ENCODE results near the gene AQP12B. TPM values are rescaled to one million over a fixed set of nuclear protein-coding genes. Genes with fewer than 3 reads are reported as not detected.

The AQP12B gene
- total RNA-seq, 4 donors from 2014 or later: not detected

GRCh38 chr2:240720686-240721595 is 38.3 kb upstream of the AQP12B start:
- Histone ChIP-seq H3K27ac (no peak overlapping the region), H3K36me3 (no peaks in the 10 kb centered on the region), H3K4me3 (no peak overlapping the region), H3K9me3 (no peaks in the 10 kb centered on the region), H3K4me1 (no peaks in the 10 kb centered on the region), H3K27me3 (peaks cover 19% of the 10 kb centered on the region)
- WGBS: 77% methylated on average over 3 of the region's 25 CpGs
- TF ChIP-seq POLR2AphosphoS5 (IDR thresholded peaks at IDR 0.05) (no peak), EP300 (IDR thresholded peaks at IDR 0.05) (no peak), POLR2A (IDR thresholded peaks at IDR 0.05) (no peak), CTCF (IDR thresholded peaks at IDR 0.05) (no peak)
- DNase-seq (ENCODE audit: low spot score in 2 of 2): no peak

GRCh38 chr2:240719676-240720545 is 37.2 kb upstream of the AQP12B start:
- 82% methylated on average over 19 of the region's 25 CpGs for WGBS
- Histone ChIP-seq H3K4me3 (no peak overlapping the region), H3K36me3 (no peaks in the 10 kb centered on the region), H3K9me3 (no peaks in the 10 kb centered on the region), H3K4me1 (no peaks in the 10 kb centered on the region), H3K27ac (no peak overlapping the region), H3K27me3 (peaks cover 22% of the 10 kb centered on the region)
- DNase-seq (ENCODE audit: low spot score in 2 of 2): no peak
- TF ChIP-seq POLR2A (IDR thresholded peaks at IDR 0.05): no peak

GRCh38 chr2:240718896-240719490 is 36.3 kb upstream of the AQP12B start:
- Histone ChIP-seq H3K36me3 (no peaks in the 10 kb centered on the region), H3K9me3 (no peaks in the 10 kb centered on the region), H3K27me3 (peaks cover 22% of the 10 kb centered on the region), H3K27ac (no peak overlapping the region), H3K4me1 (no peaks in the 10 kb centered on the region), H3K4me3 (no peak overlapping the region)
- DNase-seq (ENCODE audit: low spot score in 2 of 2): no peak
- 87% methylated on average over 11 of the region's 25 CpGs for WGBS
- TF ChIP-seq POLR2A (IDR thresholded peaks at IDR 0.05): no peak
- no peak for TF ChIP-seq CTCF (IDR thresholded peaks at IDR 0.05)
- TF ChIP-seq POLR2AphosphoS5 (IDR thresholded peaks at IDR 0.05): no peak
- TF ChIP-seq EP300 (IDR thresholded peaks at IDR 0.05): no peak

GRCh38 chr2:240717681-240718581 is 35.2 kb upstream of the AQP12B start:
- Histone ChIP-seq H3K27ac (no peak overlapping the region), H3K27me3 (peaks cover 22% of the 10 kb centered on the region), H3K4me1 (no peaks in the 10 kb centered on the region), H3K9me3 (no peaks in the 10 kb centered on the region), H3K4me3 (no peak overlapping the region), H3K36me3 (no peaks in the 10 kb centered on the region)
- 78% methylated on average over 10 of the region's 31 CpGs for WGBS
- no peak for TF ChIP-seq POLR2A (IDR thresholded peaks at IDR 0.05)
- no peak for TF ChIP-seq EP300 (IDR thresholded peaks at IDR 0.05)
- no peak for TF ChIP-seq POLR2AphosphoS5 (IDR thresholded peaks at IDR 0.05)
- no peak for TF ChIP-seq CTCF (IDR thresholded peaks at IDR 0.05)
- no peak for DNase-seq (ENCODE audit: low spot score in 2 of 2)

- 59% methylated on average over 6 of the region's 18 CpGs for WGBS
- Histone ChIP-seq H3K4me1 (no peaks in the 10 kb centered on the region), H3K27ac (no peak overlapping the region), H3K4me3 (no peak overlapping the region), H3K27me3 (peaks cover 20% of the 10 kb centered on the region), H3K9me3 (no peaks in the 10 kb centered on the region), H3K36me3 (no peaks in the 10 kb centered on the region)
- no peak for DNase-seq (ENCODE audit: low spot score in 2 of 2)
- no peak for TF ChIP-seq POLR2A (IDR thresholded peaks at IDR 0.05)
Measured at GRCh38 chr2:240717181-240717641, 34.5 kb upstream of the AQP12B start.
